ENCODE measurements around the gene KCTD6.

DNA sequence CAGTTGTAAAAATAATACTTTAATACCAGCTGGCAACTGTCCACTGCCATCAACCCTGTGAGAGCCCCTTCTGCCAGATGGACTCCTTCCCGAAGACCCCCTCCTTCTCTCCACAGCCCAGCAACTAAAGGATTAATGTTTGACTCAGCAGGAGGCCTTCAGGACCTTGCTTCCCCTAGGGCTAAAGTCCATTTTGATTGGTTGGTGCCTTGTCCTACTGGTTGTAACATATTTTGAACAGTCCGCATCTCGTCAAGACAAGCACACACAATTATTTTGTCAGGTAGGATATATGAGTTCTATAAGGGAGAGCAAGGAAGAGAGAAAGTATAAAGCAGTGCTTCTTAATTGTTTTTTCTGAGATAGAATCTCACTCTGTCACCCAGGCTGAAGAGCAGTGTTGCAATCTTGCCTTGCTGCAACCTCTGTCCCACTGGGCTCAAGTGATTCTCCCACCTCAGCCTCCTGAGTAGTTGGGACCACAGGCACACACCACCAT is 26.4 kb downstream of the KCTD6 start:
- no peak for TF ChIP-seq CTCF (IDR thresholded peaks at IDR 0.05 in 8 of 11, conservative IDR thresholded peaks at IDR 0.05 in 3 of 11)
- TF ChIP-seq POLR2AphosphoS5 (IDR thresholded peaks at IDR 0.05), result no peak
